Esophagus muscularis mucosa (tissue), 4 donors: Measurements from ENCODE around the gene CCNG1.

Experiments
- EP300 ChIP-seq: sonication (generic); formaldehyde crosslinking; IDR thresholded peaks from one replicate; pipeline ENCODE4 v1.6.1; 2017; ENCODE audit warnings: antibody characterized with exemption
- POLR2AphosphoS5 ChIP-seq, 2 donors: sonication (generic); formaldehyde crosslinking; IDR thresholded peaks; one replicate each; pipeline ENCODE4 v1.6.1; 2017; ENCODE audit warnings: antibody characterized with exemption in 2 of 2
- TF ChIP-seq, protein P1 (sequence below), 3 experiments: fragments of 200-600 bp in 2 of 3; fragments of 450-650 bp in 1 of 3; sonication (generic) in 2 of 3; IDR thresholded peaks; one replicate each; pipeline ENCODE4 v1.5.1; 2017 to 2019; ENCODE audit warnings: antibody characterized with exemption in 3 of 3, mild to moderate bottlenecking in 2 of 3, moderate library complexity in 1 of 3

DNA sequence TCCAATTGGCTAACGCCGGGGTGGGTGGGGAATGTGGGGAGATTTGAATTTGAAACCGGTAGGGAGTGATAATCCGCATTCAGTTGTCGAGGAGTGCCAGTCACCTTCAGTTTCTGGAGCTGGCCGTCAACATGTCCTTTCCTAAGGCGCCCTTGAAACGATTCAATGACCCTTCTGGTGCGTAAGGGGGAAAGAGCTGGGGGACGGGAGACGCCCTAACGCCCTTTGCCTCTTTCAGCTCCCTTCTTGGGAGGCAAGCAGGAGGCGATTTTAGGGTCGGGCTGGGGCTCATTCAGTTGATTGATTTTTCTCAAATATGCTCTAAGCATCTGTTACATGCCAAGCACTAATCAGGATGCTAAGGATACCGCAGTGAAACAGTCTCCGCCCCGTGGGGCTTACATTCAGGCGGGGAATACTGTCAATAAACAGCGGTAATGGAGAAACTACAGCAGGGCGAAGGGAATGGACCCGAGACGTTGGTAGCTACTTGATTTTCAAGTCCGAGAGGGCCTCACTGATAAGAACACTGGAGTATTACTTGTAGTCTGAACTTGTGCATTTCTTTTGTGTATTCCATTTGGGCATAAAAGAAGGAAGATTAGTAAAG is 23.3 kb downstream of the CCNG1 start, which contains the start of gene HMMR:
- TF ChIP-seq, protein P1, sequence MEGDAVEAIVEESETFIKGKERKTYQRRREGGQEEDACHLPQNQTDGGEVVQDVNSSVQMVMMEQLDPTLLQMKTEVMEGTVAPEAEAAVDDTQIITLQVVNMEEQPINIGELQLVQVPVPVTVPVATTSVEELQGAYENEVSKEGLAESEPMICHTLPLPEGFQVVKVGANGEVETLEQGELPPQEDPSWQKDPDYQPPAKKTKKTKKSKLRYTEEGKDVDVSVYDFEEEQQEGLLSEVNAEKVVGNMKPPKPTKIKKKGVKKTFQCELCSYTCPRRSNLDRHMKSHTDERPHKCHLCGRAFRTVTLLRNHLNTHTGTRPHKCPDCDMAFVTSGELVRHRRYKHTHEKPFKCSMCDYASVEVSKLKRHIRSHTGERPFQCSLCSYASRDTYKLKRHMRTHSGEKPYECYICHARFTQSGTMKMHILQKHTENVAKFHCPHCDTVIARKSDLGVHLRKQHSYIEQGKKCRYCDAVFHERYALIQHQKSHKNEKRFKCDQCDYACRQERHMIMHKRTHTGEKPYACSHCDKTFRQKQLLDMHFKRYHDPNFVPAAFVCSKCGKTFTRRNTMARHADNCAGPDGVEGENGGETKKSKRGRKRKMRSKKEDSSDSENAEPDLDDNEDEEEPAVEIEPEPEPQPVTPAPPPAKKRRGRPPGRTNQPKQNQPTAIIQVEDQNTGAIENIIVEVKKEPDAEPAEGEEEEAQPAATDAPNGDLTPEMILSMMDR (IDR thresholded peaks at IDR 0.05): no peak
- no peak for TF ChIP-seq EP300
- no peak for TF ChIP-seq POLR2AphosphoS5 (IDR thresholded peaks at IDR 0.05)
